Subcutaneous abdominal adipose tissue (tissue), 5 donors: ENCODE data around the gene NOG.

Source experiments
- H3K27ac ChIP-seq: one replicate; pipeline ENCODE4 v1.7.0; 2013; ENCODE audit warnings: low read depth, mild to moderate bottlenecking, inconsistent platforms, low read length, moderate library complexity
- H3K27me3 ChIP-seq, 5 donors: one replicate each; pipeline ENCODE4 v1.7.0; 2013; ENCODE audit warnings: low read length in 5 of 5, inconsistent platforms in 1 of 5; ENCODE audit not compliant: control insufficient read depth in 5 of 5, insufficient read depth in 4 of 5
- H3K36me3 ChIP-seq, 5 donors: one replicate each; pipeline ENCODE4 v1.7.0; 2013; ENCODE audit warnings: low read length in 5 of 5; ENCODE audit not compliant: control insufficient read depth in 5 of 5, insufficient read depth in 5 of 5
- H3K4me1 ChIP-seq, 5 donors: one replicate each; pipeline ENCODE4 v1.7.0; 2013; ENCODE audit warnings: low read length in 5 of 5, mild to moderate bottlenecking in 3 of 5, moderate library complexity in 1 of 5; ENCODE audit not compliant: control insufficient read depth in 5 of 5, insufficient read depth in 5 of 5
- H3K4me3 ChIP-seq, 5 donors: one replicate each; pipeline ENCODE4 v1.7.0; 2013; ENCODE audit warnings: low read length in 5 of 5, low read depth in 1 of 5
- H3K9ac ChIP-seq, 5 donors: one replicate each; pipeline ENCODE4 v1.7.0; 2013; ENCODE audit warnings: low read length in 5 of 5, mild to moderate bottlenecking in 4 of 5, moderate library complexity in 3 of 5
- H3K9me3 ChIP-seq, 5 donors: one replicate each; pipeline ENCODE4 v1.7.0; 2013; ENCODE audit warnings: low read length in 5 of 5; ENCODE audit not compliant: control insufficient read depth in 5 of 5
- donor health status: healthy.
- donor health status: healthy.
- donor health status: healthy.
- donor health status: healthy.
- donor health status: healthy.

Gene NOG

GRCh38 chr17:56630202-56630601, 36.7 kb downstream of the NOG start:
- H3K4me1 ChIP-seq, result peaks cover 0 to 6% (median 0%) of the 10 kb centered on the region in 5 donors
- H3K27me3 ChIP-seq, result peaks cover 0 to 4% (median 0%) of the 10 kb centered on the region in 5 donors
- H3K36me3 ChIP-seq, result no peaks in the 10 kb centered on the region
- no peak overlapping the region for H3K9ac ChIP-seq
- H3K9me3 ChIP-seq, result no peaks in the 10 kb centered on the region
- H3K27ac ChIP-seq, result no peak overlapping the region
- no peak overlapping the region for H3K4me3 ChIP-seq

GRCh38 chr17:56633681-56634080, 40.2 kb downstream of the NOG start:
- Histone ChIP-seq H3K4me1 (peaks cover 0 to 10% (median 9%) of the 10 kb centered on the region in 5 donors), H3K9ac (no peak overlapping the region), H3K4me3 (no peak overlapping the region), H3K9me3 (no peaks in the 10 kb centered on the region), H3K27ac (no peak overlapping the region), H3K27me3 (peaks cover 0 to 7% (median 4%) of the 10 kb centered on the region in 5 donors), H3K36me3 (no peaks in the 10 kb centered on the region)

- Histone ChIP-seq H3K36me3 (no peaks in the 10 kb centered on the region), H3K9ac (no peak overlapping the region), H3K4me1 (peaks cover 0 to 10% (median 8%) of the 10 kb centered on the region in 5 donors), H3K9me3 (no peaks in the 10 kb centered on the region), H3K4me3 (no peak overlapping the region), H3K27me3 (peaks cover 3 to 17% (median 7%) of the 10 kb centered on the region in 5 donors), H3K27ac (no peak overlapping the region)
Observed at GRCh38 chr17:56635641-56636040, 42.1 kb downstream of the NOG start.

GRCh38 chr17:56636265-56636664, 42.8 kb downstream of the NOG start:
- Histone ChIP-seq H3K4me1 (peaks cover 0 to 10% (median 8%) of the 10 kb centered on the region in 5 donors), H3K36me3 (no peaks in the 10 kb centered on the region), H3K9me3 (no peaks in the 10 kb centered on the region), H3K27me3 (peaks cover 3 to 17% (median 7%) of the 10 kb centered on the region in 5 donors), H3K9ac (no peak overlapping the region), H3K27ac (no peak overlapping the region), H3K4me3 (no peak overlapping the region)

GRCh38 chr17:56637254-56637653, 43.8 kb downstream of the NOG start:
- Histone ChIP-seq H3K4me3 (no peak overlapping the region), H3K27ac (no peak overlapping the region)

GRCh38 chr17:56638591-56639051, 45.1 kb downstream of the NOG start:
- Histone ChIP-seq H3K9me3 (no peaks in the 10 kb centered on the region), H3K27ac (no peak overlapping the region), H3K9ac (no peak overlapping the region), H3K36me3 (no peaks in the 10 kb centered on the region), H3K4me1 (peaks cover 0 to 10% (median 8%) of the 10 kb centered on the region in 5 donors), H3K27me3 (peaks cover 3 to 17% (median 7%) of the 10 kb centered on the region in 5 donors), H3K4me3 (no peak overlapping the region)

More at GRCh38 chr17:56637254-56637653, 43.8 kb downstream of the NOG start:
- H3K36me3 ChIP-seq, result no peaks in the 10 kb centered on the region
- peaks cover 0 to 10% (median 8%) of the 10 kb centered on the region in 5 donors for H3K4me1 ChIP-seq
- peaks cover 3 to 17% (median 7%) of the 10 kb centered on the region in 5 donors for H3K27me3 ChIP-seq
- H3K9ac ChIP-seq, result no peak overlapping the region
- H3K9me3 ChIP-seq, result no peaks in the 10 kb centered on the region

- H3K27me3 ChIP-seq, result peaks cover 3 to 17% (median 7%) of the 10 kb centered on the region in 5 donors
- no peak overlapping the region for H3K4me3 ChIP-seq
- H3K9ac ChIP-seq, result no peak overlapping the region
- no peaks in the 10 kb centered on the region for H3K36me3 ChIP-seq
- no peak overlapping the region for H3K27ac ChIP-seq
- H3K9me3 ChIP-seq, result no peaks in the 10 kb centered on the region
- H3K4me1 ChIP-seq, result peaks cover 0 to 10% (median 8%) of the 10 kb centered on the region in 5 donors
Observed at GRCh38 chr17:56639517-56639916, 46.0 kb downstream of the NOG start.

- no peak overlapping the region for H3K4me3 ChIP-seq
- H3K9me3 ChIP-seq, result no peaks in the 10 kb centered on the region
- H3K27me3 ChIP-seq, result peaks cover 3 to 17% (median 7%) of the 10 kb centered on the region in 5 donors
- H3K27ac ChIP-seq, result no peak overlapping the region
- no peak overlapping the region for H3K9ac ChIP-seq
- H3K4me1 ChIP-seq, result peaks cover 0 to 10% (median 8%) of the 10 kb centered on the region in 5 donors
- H3K36me3 ChIP-seq, result no peaks in the 10 kb centered on the region
Observed at GRCh38 chr17:56640116-56640515, 46.6 kb downstream of the NOG start.

GRCh38 chr17:56641373-56641772, 47.9 kb downstream of the NOG start:
- H3K4me3 ChIP-seq, result no peak overlapping the region
- H3K36me3 ChIP-seq, result no peaks in the 10 kb centered on the region
- H3K27me3 ChIP-seq, result peaks cover 3 to 17% (median 7%) of the 10 kb centered on the region in 5 donors
- no peak overlapping the region for H3K9ac ChIP-seq
- peaks cover 0 to 5% (median 5%) of the 10 kb centered on the region in 5 donors for H3K4me1 ChIP-seq
- H3K9me3 ChIP-seq, result no peaks in the 10 kb centered on the region
- no peak overlapping the region for H3K27ac ChIP-seq

- Histone ChIP-seq H3K9ac (no peak overlapping the region), H3K4me1 (peaks cover 0 to 2% (median 0%) of the 10 kb centered on the region in 5 donors), H3K36me3 (no peaks in the 10 kb centered on the region), H3K9me3 (no peaks in the 10 kb centered on the region), H3K27ac (no peak overlapping the region), H3K4me3 (no peak overlapping the region), H3K27me3 (peaks cover 3 to 17% (median 7%) of the 10 kb centered on the region in 5 donors)
Observed at GRCh38 chr17:56641894-56642293, 48.4 kb downstream of the NOG start.
